DMS153 (cell line): Measurements from ENCODE around the gene SCN2B.
"Not testable (repeated sequence)": the region's sequence is repeated elsewhere in the genome, so short reads cannot be mapped to it uniquely, and the experiment has no call there.

Experiments
- DNase-seq: peaks from one replicate; lab custom pipeline; 2025; lab: John Stamatoyannopoulos, UW

SCN2B gene

DNA sequence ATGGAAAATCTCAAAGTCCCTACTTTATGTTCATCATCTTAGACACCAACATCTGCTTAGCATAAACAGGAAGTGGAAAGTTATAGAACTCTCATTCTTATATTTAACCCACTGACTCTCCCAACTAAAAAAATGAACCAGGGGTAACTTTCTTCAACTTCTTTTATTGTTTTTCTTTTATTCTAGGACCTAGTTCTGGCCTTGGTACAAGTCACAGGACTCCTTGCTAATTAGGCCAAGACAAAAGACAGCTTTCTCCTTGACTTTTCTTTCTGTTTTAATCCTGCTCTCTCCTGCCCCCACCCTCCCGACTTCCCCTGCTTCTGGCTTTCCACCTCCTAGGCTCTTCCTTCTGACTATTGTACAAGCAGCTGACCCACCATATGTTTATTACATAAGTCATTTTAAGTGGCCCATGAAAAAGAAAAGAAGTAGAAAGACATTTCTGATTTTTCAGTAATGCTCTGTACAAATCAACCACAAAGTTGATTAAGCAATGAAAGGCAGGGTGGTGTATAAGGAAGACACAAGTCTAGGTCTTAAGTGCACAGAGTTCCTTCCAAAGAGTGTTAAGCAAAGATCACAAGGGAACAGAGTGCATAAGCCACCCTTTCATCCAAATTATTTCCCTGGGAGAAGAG lies 30.1 kb upstream of the SCN2B start:
- no peak for DNase-seq

DNA sequence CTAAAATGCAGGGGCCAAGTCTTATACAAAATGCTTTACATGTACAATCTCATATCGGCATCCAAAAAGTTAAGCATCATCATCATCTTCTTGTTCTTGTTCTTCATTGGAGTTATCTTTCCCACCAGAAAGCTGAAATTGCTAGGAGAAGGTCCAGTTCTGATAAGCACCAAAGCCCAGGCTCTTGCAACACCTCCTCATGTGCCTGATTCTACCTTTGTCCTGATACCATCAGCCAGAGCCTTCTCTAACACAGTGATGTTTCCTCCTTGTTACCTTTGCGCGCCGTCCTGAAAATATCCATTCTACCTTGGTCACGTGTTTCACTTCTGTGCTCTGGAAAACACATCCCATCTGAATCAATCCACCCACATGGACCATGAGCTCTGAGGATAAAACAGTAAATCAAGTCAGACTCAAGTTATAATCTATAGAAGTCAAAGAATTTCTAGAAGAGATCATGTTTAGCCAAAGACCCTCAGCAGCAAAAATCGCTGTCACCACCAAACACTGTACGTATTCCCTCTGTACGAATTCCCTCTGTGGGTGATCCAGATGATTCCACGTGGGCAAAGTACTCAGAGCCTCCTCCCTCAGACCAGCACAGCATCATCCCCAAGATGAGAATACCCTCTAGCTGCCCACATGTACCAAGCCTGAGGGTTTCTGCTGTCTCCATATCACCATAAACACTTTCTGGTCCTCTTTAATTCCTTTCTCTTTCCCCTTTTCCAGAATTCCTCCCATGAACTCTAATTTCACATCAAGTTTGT lies 29.4 kb upstream of the SCN2B start:
- DNase-seq = no peak

- DNase-seq = no peak
Measured at GRCh38 chr11:118202599-118203422, 26.4 kb upstream of the SCN2B start.

DNA sequence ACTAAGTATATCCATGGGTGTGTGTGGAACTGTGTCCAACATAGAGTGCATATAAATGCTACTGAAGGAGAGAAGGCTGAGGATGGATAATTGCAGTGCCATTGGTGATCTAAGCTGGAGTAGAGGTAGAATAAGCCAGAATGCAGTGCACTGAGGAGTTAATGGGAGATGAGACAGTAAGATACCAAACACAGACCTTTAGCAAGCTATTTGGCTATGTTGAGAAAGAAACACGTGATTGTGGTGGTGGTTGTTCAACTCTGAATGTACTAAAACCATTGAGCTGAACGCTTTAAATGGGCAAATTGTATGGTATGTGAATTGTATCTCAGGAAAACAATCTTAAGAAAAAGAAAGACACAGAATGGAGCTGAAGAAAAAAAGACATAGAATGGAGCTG lies 25.5 kb upstream of the SCN2B start:
- DNase-seq = no peak

GRCh38 chr11:118200901-118201680 lies 24.7 kb upstream of the SCN2B start:
- no peak for DNase-seq

DNA sequence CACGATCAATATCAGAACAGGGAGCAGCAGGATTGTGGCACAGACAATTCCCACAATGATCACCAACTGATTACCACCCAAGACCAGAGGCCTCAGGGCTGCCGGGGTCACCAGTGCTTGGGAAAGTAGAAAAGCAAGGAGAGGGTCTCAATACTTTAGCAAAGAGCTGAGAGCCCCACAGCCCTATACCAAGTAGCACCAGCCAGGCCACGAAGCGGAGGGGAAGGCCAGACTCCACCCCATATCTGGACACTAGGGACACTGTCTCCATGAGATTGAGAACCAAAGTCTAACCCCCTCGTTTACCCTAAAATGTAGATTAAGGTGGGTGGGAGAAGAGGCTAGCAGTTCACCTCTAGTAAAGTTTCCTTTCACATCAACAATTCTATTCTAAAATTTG lies 24.1 kb upstream of the SCN2B start:
- no peak for DNase-seq

DNA sequence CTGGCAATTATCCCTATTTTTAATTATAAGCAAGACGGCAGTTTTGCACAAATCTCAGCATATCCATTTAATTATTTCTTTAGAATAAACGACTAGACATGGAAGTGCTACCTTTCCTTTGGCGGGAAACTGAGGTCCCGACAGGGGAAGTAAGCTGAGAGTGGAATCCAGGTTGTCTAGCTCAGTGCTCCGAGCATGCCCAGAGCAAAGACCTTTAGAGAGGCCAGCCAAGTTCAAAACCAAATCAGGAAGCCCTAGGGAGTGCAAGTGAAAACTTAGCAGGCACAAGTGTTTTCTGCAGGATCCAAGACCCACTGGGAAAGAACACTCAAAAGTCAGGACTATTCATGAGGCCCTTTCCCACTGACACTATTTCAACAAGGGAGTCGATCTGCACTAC lies 22.7 kb upstream of the SCN2B start:
- no peak for DNase-seq

GRCh38 chr11:118198370-118198769 lies 21.9 kb upstream of the SCN2B start:
- no peak for DNase-seq

DNA sequence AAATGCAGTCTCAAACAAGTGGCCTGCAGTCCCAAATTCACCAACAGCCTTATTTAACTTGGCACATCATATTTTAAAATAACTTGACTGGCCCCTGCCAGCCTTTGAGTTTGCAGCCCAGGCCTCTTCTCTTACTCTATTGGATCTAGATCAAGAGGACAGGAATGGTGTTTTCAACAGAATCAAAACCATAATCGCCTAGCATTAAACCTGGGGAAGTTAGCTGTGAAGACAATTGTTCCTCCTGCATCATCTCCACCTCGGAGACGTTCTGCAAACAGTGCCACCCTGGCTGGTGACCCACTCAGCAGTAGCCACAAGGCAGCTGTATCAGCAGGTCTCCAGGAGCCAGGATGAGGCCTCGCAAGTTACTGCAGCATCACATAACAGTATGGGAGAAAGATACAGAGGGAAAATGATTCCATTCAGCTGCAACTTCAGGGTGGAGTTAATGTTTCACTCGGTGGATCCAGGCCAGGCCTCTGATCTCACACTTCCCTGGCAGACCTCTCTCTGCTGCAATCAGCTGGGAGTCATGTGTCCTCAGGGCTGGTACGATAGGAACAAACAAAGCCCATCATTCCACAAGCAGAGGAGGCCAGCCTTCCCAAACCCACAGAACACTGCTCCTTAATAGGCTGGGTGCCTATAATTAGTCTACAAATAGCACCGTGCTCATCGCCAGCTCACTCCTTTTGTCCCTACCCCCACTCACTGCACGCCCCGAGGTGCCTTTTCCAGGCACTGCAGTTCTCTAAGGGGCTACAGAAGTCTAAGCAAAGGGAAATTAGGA lies 18.6 kb upstream of the SCN2B start:
- DNase-seq = peak; percentile 32

GRCh38 chr11:118193910-118194566 lies 17.6 kb upstream of the SCN2B start:
- no peak for DNase-seq

DNA sequence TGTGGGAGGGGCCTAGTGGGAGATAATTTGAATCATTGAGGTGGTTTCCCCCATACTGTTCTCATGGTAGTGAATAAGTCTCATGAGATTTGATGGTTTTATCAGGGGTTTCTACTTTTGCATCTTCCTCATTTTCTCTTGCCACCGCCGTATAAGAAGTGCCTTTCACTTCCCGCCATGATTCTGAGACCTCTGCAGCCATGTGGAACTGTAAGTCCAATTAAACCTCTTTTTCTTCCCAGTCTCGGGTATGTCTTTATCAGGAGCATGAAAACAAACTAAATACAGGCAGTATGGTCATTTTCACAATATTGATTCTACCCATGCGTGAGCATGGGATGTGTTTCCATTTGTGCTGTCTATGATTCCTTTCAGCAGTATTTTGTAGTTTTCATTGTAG lies 16.4 kb upstream of the SCN2B start:
- not testable (repeated sequence) for DNase-seq

DNA sequence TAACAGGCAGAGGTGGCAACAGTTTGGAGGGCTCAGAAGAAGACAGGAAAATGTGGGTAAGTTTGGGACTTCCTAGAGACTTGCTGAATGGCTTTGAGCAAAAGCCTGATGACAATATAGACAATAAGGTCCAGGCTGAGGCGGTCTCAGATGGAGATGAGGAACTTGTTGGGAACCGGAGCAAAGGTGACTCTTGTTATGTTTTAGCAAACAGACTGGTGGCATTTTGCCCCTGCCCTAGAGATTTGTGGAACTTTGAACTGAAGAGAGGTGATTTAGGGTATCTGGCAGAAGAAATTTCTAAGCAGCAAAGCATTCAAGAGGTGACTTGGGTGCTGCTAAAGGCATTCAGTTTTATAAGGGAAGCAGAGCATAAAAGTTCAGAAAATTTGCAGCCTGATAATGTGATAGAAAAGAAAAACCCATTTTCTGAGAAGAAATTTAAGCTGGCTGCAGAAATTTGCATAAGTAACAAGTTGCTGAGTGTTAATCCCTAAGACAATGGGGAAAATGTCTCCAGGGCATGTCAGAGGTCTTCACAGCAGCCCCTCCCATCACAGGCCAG lies 14.6 kb upstream of the SCN2B start:
- DNase-seq = not testable (repeated sequence)

DNA sequence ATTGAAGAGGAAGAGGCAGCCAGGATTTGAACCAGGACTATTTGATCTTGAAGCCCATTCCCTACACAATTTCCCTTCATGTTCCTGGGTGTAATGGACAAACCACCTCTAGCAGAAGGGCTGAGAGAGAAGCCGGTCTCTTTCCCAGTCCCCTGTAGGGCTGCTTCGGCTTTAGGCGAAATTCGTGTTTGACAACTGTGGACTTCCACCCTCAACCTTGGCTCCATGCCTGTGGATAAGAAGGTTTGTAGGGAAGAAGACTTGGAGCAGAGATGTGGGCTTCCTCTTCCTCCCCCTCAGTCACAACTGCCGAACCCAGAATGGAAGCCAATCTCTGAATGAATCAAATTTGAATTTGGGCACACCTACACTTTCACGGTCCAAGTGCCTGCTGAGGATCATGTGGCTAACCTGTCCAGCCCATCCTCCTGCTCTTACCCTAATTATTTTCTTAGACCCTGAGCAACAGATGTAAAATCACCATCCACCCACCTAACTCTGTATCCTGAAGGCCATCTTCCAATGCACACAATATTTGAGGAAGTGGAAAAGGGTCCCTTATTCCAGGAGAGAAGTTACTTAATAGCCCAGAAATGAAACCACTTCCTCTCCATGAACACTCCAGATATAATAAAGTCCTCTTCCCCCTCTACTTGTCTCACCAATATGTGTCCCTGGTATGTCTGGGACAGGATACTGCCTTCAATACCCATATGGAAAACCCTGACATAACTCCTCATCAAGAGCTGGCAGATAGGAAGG lies 10.1 kb upstream of the SCN2B start:
- DNase-seq = no peak

GRCh38 chr11:118184784-118185579 lies 8.5 kb upstream of the SCN2B start:
- no peak for DNase-seq

GRCh38 chr11:118183691-118184090 lies 7.3 kb upstream of the SCN2B start:
- not testable (repeated sequence) for DNase-seq

DNA sequence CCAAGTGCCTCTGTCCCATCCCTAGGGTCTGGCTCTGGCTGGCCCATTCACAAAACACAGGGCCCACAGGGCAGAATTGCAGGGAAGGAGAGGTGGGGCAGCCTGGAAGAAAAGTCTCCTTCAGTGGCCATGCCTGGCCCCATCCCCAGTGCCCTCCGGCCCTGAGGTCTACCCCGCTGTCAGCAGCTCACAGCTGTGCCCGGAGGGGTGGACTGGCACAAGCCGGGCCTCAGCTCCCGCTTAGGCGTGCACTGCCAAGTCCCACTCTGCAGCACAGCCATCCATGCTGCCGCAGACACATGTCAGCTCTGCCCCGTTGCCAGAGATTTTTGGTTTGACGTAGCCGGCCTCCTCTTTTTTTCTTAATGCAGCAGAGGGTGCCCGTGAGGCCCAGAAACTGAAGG lies 3.9 kb upstream of the SCN2B start:
- no peak for DNase-seq

GRCh38 chr11:118176778-118177134 lies 317 bp upstream of the SCN2B start:
- DNase-seq = no peak

GRCh38 chr11:118175031-118175992 lies 1.1 kb downstream of the SCN2B start:
- DNase-seq = no peak
